Activated naive CD8-positive, alpha-beta T cell treated with anti-CD3 and anti-CD28 coated beads, Interleukin-2, amount 50 U/mL, for 16 hours (primary cell): ENCODE data around the gene FOXO6.

Source experiments
- DNase-seq: peaks from one replicate; pipeline ENCODE4 v3.0.0-alpha.2; 2020; ENCODE audit warnings: low read depth, low spot score

Gene FOXO6

GRCh38 chr1:41382480-41383090, 21.4 kb downstream of the FOXO6 start:
- DNase-seq = no peak

GRCh38 chr1:41383094-41383852, 22.0 kb downstream of the FOXO6 start:
- no peak for DNase-seq

- no peak for DNase-seq
Measured at GRCh38 chr1:41384579-41384978, 23.3 kb downstream of the FOXO6 start.

GRCh38 chr1:41385398-41386195, 24.4 kb downstream of the FOXO6 start:
- DNase-seq = no peak

GRCh38 chr1:41386196-41386663, 25.0 kb downstream of the FOXO6 start:
- no peak for DNase-seq

GRCh38 chr1:41387667-41388091, 26.4 kb downstream of the FOXO6 start:
- DNase-seq = no peak

GRCh38 chr1:41388510-41388909, 27.3 kb downstream of the FOXO6 start:
- no peak for DNase-seq

GRCh38 chr1:41389009-41389408, 27.8 kb downstream of the FOXO6 start:
- no peak for DNase-seq

GRCh38 chr1:41390166-41390565, 28.9 kb downstream of the FOXO6 start:
- DNase-seq = no peak

GRCh38 chr1:41390573-41390972, 29.3 kb downstream of the FOXO6 start:
- no peak for DNase-seq

GRCh38 chr1:41391834-41392527, 30.7 kb downstream of the FOXO6 start:
- no peak for DNase-seq

GRCh38 chr1:41392528-41392924, 31.3 kb downstream of the FOXO6 start:
- no peak for DNase-seq

- no peak for DNase-seq
Measured at GRCh38 chr1:41393716-41394368, 32.6 kb downstream of the FOXO6 start.

- no peak for DNase-seq
Measured at GRCh38 chr1:41394369-41394744, 33.1 kb downstream of the FOXO6 start.

GRCh38 chr1:41394959-41395956, 34.0 kb downstream of the FOXO6 start:
- no peak for DNase-seq

- DNase-seq = no peak
Measured at GRCh38 chr1:41396084-41396483, 34.9 kb downstream of the FOXO6 start.

GRCh38 chr1:41397020-41397419, 35.8 kb downstream of the FOXO6 start:
- no peak for DNase-seq

GRCh38 chr1:41397753-41398330, 36.6 kb downstream of the FOXO6 start:
- DNase-seq = no peak

GRCh38 chr1:41399145-41399795, 38.0 kb downstream of the FOXO6 start:
- no peak for DNase-seq
